ENCODE measurements around the gene BCL11B.

DNA sequence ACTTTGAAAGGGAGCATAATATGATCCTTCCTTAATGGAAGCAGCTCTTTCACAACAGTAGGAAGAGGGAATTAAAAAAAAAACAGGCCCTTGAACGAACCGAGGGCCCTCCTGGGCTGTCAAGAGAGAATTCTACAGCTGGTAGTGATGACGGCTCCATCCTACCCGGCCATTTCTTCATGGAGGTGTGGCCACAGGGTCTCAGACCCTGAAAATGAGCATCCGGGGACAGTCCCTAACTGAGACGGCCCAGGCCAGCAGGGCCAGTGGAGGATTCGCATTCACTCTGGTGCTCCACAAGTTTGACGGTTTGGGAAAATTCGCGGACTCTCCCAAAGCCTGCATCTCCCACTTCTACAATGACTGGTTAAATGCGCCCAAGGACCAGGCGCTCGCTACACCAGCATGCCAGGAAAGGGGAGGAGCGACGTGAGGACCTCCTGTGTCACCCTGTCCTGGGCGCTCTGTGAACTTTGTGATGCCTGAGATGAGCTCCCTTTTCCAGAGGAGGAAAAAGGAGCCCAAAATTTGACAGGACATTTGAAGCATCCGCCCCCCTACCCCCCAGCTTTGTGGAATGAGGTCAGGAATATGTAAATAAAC, 66.8 kb downstream of the BCL11B start:
- TF ChIP-seq POLR2A (IDR thresholded peaks at IDR 0.05), result no peak
- TF ChIP-seq, protein P1, sequence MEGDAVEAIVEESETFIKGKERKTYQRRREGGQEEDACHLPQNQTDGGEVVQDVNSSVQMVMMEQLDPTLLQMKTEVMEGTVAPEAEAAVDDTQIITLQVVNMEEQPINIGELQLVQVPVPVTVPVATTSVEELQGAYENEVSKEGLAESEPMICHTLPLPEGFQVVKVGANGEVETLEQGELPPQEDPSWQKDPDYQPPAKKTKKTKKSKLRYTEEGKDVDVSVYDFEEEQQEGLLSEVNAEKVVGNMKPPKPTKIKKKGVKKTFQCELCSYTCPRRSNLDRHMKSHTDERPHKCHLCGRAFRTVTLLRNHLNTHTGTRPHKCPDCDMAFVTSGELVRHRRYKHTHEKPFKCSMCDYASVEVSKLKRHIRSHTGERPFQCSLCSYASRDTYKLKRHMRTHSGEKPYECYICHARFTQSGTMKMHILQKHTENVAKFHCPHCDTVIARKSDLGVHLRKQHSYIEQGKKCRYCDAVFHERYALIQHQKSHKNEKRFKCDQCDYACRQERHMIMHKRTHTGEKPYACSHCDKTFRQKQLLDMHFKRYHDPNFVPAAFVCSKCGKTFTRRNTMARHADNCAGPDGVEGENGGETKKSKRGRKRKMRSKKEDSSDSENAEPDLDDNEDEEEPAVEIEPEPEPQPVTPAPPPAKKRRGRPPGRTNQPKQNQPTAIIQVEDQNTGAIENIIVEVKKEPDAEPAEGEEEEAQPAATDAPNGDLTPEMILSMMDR (IDR thresholded peaks at IDR 0.05), result no peak

All from tibial nerve (tissue), 3 donors.